ENCODE data around the gene B4GALT2. TPM values are rescaled to one million over a fixed set of nuclear protein-coding genes. Genes with fewer than 3 reads are reported as not detected.
A peak's percentile ranks its signal among the peaks of the same experiment; 100 is the strongest.

Gene B4GALT2
- total RNA-seq, 1 donor from 2014 or later: 93.2 TPM

DNA sequence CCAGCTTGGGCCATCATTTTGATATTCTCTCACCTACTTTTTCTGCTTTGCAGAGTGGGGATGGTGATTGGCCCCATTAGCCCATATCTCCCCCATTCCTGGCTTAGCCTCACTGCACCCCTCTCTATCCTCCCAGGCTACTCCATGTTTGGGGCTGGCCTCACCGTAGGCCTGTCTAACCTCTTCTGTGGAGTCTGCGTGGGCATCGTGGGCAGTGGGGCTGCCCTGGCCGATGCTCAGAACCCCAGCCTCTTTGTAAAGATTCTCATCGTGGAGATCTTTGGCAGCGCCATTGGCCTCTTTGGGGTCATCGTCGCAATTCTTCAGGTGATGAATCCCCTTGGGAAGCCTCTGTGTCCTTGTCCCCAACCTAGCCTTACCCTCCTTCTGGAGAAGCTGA lies 2.1 kb upstream of the B4GALT2 start:
- TF ChIP-seq, protein P1, sequence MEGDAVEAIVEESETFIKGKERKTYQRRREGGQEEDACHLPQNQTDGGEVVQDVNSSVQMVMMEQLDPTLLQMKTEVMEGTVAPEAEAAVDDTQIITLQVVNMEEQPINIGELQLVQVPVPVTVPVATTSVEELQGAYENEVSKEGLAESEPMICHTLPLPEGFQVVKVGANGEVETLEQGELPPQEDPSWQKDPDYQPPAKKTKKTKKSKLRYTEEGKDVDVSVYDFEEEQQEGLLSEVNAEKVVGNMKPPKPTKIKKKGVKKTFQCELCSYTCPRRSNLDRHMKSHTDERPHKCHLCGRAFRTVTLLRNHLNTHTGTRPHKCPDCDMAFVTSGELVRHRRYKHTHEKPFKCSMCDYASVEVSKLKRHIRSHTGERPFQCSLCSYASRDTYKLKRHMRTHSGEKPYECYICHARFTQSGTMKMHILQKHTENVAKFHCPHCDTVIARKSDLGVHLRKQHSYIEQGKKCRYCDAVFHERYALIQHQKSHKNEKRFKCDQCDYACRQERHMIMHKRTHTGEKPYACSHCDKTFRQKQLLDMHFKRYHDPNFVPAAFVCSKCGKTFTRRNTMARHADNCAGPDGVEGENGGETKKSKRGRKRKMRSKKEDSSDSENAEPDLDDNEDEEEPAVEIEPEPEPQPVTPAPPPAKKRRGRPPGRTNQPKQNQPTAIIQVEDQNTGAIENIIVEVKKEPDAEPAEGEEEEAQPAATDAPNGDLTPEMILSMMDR (IDR thresholded peaks at IDR 0.05): no peak
- H3K4me3 ChIP-seq: no peak overlapping the region
- H3K4me1 ChIP-seq: peaks cover 11 to 27% of the 10 kb centered on the region in 2 donors
- DNase-seq (ENCODE audit: low spot score in 2 of 2): no peak
- H3K27me3 ChIP-seq: no peaks in the 10 kb centered on the region
- H3K9me3 ChIP-seq: no peaks in the 10 kb centered on the region
- H3K36me3 ChIP-seq: peaks cover 13 to 19% of the 10 kb centered on the region in 2 donors
- intact Hi-C loops (cut with DNase I): no loop called here
- H3K27ac ChIP-seq: no peak overlapping the region

DNA sequence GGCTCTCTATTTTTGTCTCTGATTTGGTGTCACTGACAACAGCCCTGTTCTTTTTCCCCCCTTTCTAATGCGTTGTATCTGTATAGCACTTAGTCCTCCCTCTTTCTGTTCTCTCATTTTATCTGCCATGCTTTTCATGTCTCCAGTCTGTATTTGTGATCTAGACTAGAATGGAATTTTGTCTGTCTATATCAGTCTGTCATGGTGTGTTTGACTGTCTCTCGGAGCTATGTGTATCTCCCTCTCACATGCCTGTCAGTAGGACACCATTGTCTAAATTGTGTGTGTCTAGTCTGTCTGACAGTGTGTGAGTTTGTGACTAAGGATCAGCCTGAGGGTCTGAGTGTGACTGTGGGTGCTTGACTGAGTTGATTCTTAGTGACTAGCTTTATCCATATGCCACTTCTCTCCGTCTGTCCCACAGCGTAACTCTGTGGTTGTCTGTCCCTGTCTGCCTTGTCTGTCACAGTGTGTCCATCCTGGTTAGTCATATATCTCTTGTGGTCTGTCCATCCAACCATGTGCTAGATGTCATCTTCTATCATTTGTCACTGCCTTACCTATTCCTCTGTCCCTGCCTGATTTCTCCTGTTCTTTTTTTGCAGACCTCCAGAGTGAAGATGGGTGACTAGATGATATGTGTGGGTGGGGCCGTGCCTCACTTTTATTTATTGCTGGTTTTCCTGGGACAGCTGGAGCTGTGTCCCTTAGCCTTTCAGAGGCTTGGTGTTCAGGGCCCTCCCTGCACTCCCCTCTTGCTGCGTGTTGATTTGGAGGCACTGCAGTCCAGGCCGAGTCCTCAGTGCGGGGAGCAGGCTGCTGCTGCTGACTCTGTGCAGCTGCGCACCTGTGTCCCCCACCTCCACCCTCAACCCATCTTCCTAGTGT lies 1.4 kb upstream of the B4GALT2 start:
- Histone ChIP-seq H3K9me3 (no peaks in the 10 kb centered on the region), H3K27me3 (no peaks in the 10 kb centered on the region), H3K4me1 (peaks cover 11 to 27% of the 10 kb centered on the region in 2 donors), H3K27ac (no peak overlapping the region), H3K36me3 (peaks cover 9 to 14% of the 10 kb centered on the region in 2 donors), H3K4me3 (peak overlapping the region in 1 of 2 donors; percentile 65)
- TF ChIP-seq, protein P1 (IDR thresholded peaks at IDR 0.05): no peak
- intact Hi-C loops (cut with DNase I): no loop called here
- no peak for DNase-seq (ENCODE audit: low spot score in 2 of 2)

DNA sequence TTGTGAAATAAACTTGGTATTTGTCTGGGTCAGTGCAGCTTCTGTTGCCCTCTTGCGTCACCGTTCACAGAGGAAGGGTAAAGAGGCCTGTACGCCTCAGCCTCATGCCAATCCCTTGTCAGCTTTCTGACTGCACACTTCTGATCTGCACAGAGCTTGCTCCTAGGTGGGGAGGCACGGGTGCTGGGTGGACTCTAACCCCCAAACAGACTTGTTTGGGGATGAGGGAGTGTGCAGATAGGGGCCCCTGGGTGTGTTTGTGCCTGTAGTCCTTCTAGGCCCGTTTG lies 803 bp upstream of the B4GALT2 start:
- no peak overlapping the region for H3K27ac ChIP-seq
- H3K9me3 ChIP-seq: no peaks in the 10 kb centered on the region
- no peak for DNase-seq (ENCODE audit: low spot score in 2 of 2)
- H3K4me3 ChIP-seq: peak overlapping the region; percentile 56 to 65
- TF ChIP-seq, protein P1 (IDR thresholded peaks at IDR 0.05): no peak
- H3K36me3 ChIP-seq: peaks cover 9 to 14% of the 10 kb centered on the region in 2 donors
- peaks cover 11 to 27% of the 10 kb centered on the region in 2 donors for H3K4me1 ChIP-seq
- no peaks in the 10 kb centered on the region for H3K27me3 ChIP-seq
- intact Hi-C loops (cut with DNase I): no loop called here

DNA sequence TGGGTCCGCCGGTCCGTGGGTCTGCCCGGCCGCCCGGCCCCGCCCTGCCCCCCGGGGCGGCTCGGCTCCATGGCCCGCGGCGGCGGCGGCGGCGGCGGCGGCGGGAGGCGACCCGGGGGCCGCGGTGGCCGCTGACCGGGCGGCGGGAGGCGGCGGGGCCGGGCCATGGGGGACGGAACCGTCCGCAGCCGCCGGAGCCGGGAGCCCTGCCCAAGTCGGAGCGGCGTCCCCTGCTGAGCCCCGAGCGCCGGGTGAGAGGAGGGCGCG lies 184 bp downstream of the B4GALT2 start:
- Histone ChIP-seq H3K4me1 (peaks cover 11 to 27% of the 10 kb centered on the region in 2 donors), H3K27ac (peak overlapping the region; percentile 15 to 70), H3K9me3 (no peaks in the 10 kb centered on the region), H3K27me3 (no peaks in the 10 kb centered on the region), H3K4me3 (peak overlapping the region; percentile 76 to 90), H3K36me3 (peaks cover 9 to 14% of the 10 kb centered on the region in 2 donors)
- intact Hi-C loops (cut with DNase I): no loop called here
- no peak for DNase-seq (ENCODE audit: low spot score in 2 of 2)
- TF ChIP-seq, protein P1 (IDR thresholded peaks at IDR 0.05): no peak

DNA sequence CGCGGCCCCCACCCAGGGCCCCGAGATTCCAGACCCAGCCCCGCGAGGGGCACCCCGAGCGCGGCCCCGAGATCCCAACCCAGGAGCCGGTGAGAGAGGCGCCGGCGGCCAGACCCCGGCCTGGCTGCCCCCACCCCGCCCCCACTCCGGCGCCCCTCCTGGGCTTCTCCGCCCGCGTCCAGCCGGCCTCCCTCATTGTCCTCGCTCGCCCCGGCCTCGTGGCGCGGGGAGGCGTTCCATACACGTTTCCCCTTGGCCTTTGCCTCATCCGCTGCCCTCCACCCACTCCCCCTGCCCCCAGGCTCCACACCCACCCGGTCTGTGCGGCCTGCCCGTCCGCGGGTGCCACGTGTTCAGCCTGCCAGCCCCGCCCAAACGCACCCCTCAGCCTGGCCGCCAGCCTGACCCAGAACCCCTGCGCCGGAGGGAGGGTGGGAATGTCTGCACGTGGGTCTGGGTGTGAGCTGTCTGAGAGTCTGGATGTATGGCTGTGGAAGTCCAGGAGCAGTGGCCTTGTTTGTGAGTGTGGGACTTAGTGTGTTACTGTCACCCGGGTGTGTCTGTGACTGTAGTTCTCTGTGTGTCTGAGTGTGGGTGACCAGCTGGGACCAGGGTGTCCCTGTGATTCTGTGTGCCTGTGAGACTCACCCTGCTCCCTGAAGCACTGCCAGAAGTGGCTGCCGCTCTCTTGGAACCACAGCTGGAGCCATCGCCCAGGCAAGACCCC lies 681 bp downstream of the B4GALT2 start:
- H3K4me1 ChIP-seq: peaks cover 11 to 27% of the 10 kb centered on the region in 2 donors
- no peaks in the 10 kb centered on the region for H3K9me3 ChIP-seq
- peak overlapping the region; percentile 76 to 90 for H3K4me3 ChIP-seq
- TF ChIP-seq, protein P1 (IDR thresholded peaks at IDR 0.05): no peak
- intact Hi-C loops (cut with DNase I): no loop called here
- H3K27me3 ChIP-seq: no peaks in the 10 kb centered on the region
- H3K36me3 ChIP-seq: peaks cover 9 to 14% of the 10 kb centered on the region in 2 donors
- no peak for DNase-seq (ENCODE audit: low spot score in 2 of 2)
- peak overlapping the region; percentile 15 to 70 for H3K27ac ChIP-seq
